Tibial artery (tissue), 4 donors: ENCODE measurements around the gene SEPSECS.
"Not testable (repeated sequence)": the region's sequence is repeated elsewhere in the genome, so short reads cannot be mapped to it uniquely, and the experiment has no call there.

ENCODE experiments used
- DNase-seq, 2 donors: peaks; one replicate each; pipeline ENCODE4 v3.0.0-alpha.2; 2019
- H3K27ac ChIP-seq, 2 donors: fragments of 200-600 bp; sonication (generic) in 1 of 2; 1 replicate in 1 of 2; 2 replicates in 1 of 2; pipeline ENCODE4 v1.5.1; 2018 to 2019; ENCODE audit warnings: mild to moderate bottlenecking in 1 of 2
- H3K27me3 ChIP-seq, 2 donors: fragments of 200-600 bp; sonication (generic) in 1 of 2; one replicate each; pipeline versions ENCODE4 v1.5.1 to v1.6.0; 2016 to 2019
- H3K36me3 ChIP-seq, 3 donors: fragments of 200-600 bp; sonication (generic) in 2 of 3; one replicate each; pipeline ENCODE4 v1.5.1; 2016 to 2019; ENCODE audit warnings: mild to moderate bottlenecking in 2 of 3
- H3K4me1 ChIP-seq, 4 donors: fragments of 200-600 bp; sonication (generic) in 2 of 4; 1 replicate in 3 of 4; 2 replicates in 1 of 4; pipeline ENCODE4 v1.5.1; 2016 to 2019
- H3K4me3 ChIP-seq, 2 donors: fragments of 200-600 bp; sonication (generic) in 1 of 2; 1 replicate in 1 of 2; 2 replicates in 1 of 2; pipeline ENCODE4 v1.5.1; 2018 to 2019; ENCODE audit warnings: mild to moderate bottlenecking in 2 of 2
- H3K9me3 ChIP-seq, 3 donors: fragments of 200-600 bp; sonication (generic) in 1 of 3; one replicate each; pipeline ENCODE4 v1.5.1; 2016 to 2019
- intact Hi-C: fragments of 100-400 bp; cut with DNase I; formaldehyde crosslinking; loops from one replicate; pipeline ENCODE4 v1.15.0; 2023; ENCODE audit warnings: low total_unique reads
- TF ChIP-seq, protein P1 (sequence below), 2 experiments: fragments of 200-600 bp in 1 of 2; fragments of 450-650 bp in 1 of 2; IDR thresholded peaks; one replicate each; pipeline ENCODE4 v1.5.1; 2017 to 2019; ENCODE audit warnings: antibody characterized with exemption in 2 of 2, mild to moderate bottlenecking in 1 of 2, moderate library complexity in 1 of 2

Gene SEPSECS

DNA sequence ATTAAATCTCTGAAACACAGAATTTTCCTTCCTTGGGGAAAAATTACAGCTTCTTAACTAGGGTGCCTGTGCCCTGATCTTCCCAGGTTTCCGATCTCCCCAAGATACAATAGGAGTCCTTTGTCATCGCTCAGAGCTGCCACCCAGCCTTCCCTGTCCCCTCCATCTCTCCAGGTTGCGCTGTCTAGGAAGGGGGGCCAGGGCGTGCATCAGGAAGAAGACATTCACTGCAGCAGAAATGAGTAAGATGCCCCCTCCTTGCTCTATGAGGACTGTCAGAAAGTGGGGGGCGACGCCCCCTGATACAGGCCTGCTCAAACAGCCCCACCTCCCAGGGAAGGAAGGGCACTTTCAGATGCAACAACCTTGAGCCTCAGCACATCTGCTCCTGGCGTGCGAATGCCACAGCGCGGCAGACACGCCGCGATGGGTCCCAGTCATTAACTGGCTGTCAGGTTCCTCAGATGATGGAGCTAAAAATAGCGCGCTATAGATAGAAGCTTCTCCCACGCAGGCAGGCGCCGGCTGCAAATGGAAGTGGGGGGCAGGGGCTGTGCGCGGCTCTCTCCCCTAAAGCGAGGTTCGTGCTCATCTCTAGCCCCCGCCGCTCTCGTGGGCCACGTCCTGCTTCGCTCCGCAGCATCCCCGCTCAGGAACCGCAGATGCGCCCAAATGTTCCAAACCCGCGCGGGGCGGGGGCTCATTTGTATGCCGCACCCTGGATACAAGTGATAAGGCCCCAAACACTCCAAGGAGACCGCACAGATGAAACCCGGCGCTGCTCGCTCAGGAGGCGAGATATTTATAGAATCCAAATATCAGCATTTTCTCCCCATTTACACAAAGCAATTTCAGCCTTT is 71.9 kb downstream of the SEPSECS start:
- peak in 1 of 2 donors; percentile 57 for DNase-seq
- no peak overlapping the region for H3K27ac ChIP-seq
- peaks cover 0 to 10% of the 10 kb centered on the region in 2 donors for H3K27me3 ChIP-seq
- H3K9me3 ChIP-seq = peaks cover 0 to 6% (median 0%) of the 10 kb centered on the region in 3 donors
- peak overlapping the region; percentile 39 to 49 for H3K4me3 ChIP-seq
- intact Hi-C loops = no loop called here
- H3K36me3 ChIP-seq = no peaks in the 10 kb centered on the region
- H3K4me1 ChIP-seq = peaks cover 0 to 11% (median 8%) of the 10 kb centered on the region in 4 donors
- TF ChIP-seq, protein P1, sequence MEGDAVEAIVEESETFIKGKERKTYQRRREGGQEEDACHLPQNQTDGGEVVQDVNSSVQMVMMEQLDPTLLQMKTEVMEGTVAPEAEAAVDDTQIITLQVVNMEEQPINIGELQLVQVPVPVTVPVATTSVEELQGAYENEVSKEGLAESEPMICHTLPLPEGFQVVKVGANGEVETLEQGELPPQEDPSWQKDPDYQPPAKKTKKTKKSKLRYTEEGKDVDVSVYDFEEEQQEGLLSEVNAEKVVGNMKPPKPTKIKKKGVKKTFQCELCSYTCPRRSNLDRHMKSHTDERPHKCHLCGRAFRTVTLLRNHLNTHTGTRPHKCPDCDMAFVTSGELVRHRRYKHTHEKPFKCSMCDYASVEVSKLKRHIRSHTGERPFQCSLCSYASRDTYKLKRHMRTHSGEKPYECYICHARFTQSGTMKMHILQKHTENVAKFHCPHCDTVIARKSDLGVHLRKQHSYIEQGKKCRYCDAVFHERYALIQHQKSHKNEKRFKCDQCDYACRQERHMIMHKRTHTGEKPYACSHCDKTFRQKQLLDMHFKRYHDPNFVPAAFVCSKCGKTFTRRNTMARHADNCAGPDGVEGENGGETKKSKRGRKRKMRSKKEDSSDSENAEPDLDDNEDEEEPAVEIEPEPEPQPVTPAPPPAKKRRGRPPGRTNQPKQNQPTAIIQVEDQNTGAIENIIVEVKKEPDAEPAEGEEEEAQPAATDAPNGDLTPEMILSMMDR (IDR thresholded peaks at IDR 0.05) = no peak

DNA sequence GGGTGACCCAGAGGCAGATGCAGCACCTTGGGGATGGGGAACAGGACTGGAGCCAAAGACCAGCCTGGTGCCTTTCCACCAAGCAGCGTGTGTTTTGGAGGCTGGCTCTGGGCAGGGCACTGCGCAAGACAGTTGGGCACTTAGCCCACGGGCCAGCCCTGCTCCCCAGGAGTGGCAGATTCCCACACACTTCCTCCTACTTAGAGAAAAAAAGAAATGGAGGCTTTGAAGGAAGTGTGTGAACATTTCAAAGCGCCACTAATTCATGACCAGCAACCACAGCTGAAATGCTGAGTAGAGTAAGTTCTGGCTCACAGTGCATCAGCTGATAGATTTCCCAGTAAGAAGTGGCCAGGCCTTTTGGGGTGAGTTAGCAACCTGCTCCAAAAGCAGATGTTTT is 74.6 kb downstream of the SEPSECS start:
- intact Hi-C loops = no loop called here
- Histone ChIP-seq H3K4me3 (no peak overlapping the region), H3K36me3 (no peaks in the 10 kb centered on the region), H3K27ac (no peak overlapping the region), H3K9me3 (no peaks in the 10 kb centered on the region), H3K27me3 (peaks cover 0 to 10% of the 10 kb centered on the region in 2 donors), H3K4me1 (peaks cover 0 to 11% (median 8%) of the 10 kb centered on the region in 4 donors)
- DNase-seq = peak; percentile 33 to 66
- TF ChIP-seq, protein P1 (IDR thresholded peaks at IDR 0.05) = no peak

DNA sequence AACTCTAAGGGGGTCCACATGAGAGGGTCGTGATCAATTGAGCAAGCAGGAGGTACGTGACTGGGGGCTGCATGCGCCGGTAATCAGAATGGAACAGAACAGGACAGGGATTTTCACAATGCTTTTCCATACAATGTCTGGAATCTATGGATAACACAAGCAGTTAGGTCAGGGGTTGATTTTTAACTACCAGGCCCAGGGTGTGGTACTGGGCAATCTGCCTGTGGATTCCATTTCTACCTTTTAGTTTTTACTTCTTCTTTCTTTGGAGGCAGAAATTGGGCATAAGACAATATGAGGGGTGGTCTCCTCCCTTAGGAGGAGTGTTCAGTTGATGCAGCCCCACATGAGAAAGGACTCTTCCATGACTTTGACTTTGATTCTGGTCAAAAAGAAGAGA is 76.8 kb downstream of the SEPSECS start:
- H3K27ac ChIP-seq, DNase-seq, H3K27me3 ChIP-seq, H3K4me1 ChIP-seq, H3K4me3 ChIP-seq, H3K9me3 ChIP-seq, H3K36me3 ChIP-seq, intact Hi-C loops: not testable (repeated sequence)

DNA sequence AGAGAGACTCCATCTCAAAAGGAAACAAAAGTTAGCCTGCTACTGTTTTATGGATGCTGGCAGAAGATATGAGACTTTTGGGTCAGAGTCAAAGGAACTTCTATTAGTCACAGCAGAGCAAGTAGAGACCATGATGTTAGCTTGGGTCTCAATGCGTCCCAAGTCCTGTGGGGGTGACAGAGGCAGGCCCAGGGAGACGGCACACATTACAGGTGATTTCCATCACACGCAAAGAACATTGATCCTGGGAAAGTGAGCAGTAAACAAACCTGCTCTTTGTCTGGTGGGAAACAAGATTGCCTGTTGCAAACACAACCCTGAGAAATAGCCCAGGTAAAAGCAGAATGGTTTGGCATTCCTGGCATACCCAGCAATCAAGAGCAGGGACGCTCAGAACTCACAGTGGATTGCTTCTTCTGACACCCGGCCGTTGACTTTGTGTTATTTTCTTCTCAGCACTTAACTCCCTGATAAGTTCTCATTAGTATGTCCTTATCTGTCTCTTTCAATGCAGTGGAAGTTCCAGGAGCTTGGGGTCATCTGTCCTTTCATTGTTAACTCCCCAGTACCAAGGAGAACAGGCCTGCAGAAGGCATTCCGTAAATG is 78.3 kb downstream of the SEPSECS start:
- no peak overlapping the region for H3K4me3 ChIP-seq
- TF ChIP-seq, protein P1 (IDR thresholded peaks at IDR 0.05) = no peak
- no peaks in the 10 kb centered on the region for H3K9me3 ChIP-seq
- no peak overlapping the region for H3K27ac ChIP-seq
- no peaks in the 10 kb centered on the region for H3K4me1 ChIP-seq
- H3K36me3 ChIP-seq = no peaks in the 10 kb centered on the region
- no peak for DNase-seq
- H3K27me3 ChIP-seq = no peaks in the 10 kb centered on the region
- intact Hi-C loops = no loop called here

DNA sequence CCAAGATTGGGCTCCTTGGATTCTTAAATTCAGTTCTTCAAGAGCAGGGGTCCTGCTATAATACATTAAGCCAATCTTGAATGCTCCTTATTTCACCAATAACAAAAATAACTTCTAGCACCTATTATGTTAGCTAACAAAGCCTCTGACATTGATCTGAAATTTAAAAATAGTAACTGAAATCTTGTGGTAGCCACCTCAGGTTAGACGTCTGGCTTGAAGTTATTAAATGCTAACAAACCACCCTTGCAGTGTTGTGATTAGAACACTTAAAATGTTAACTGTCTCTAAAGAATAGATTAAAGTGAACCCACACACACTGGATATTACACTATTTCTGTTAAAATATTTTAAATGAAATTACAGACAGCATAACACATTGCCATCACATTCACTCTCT is 79.7 kb downstream of the SEPSECS start:
- DNase-seq = no peak
- no peak overlapping the region for H3K27ac ChIP-seq
- TF ChIP-seq, protein P1 (IDR thresholded peaks at IDR 0.05) = no peak
- no peaks in the 10 kb centered on the region for H3K9me3 ChIP-seq
- no peaks in the 10 kb centered on the region for H3K4me1 ChIP-seq
- H3K27me3 ChIP-seq = no peaks in the 10 kb centered on the region
- intact Hi-C loops = no loop called here
- no peaks in the 10 kb centered on the region for H3K36me3 ChIP-seq
- no peak overlapping the region for H3K4me3 ChIP-seq

DNA sequence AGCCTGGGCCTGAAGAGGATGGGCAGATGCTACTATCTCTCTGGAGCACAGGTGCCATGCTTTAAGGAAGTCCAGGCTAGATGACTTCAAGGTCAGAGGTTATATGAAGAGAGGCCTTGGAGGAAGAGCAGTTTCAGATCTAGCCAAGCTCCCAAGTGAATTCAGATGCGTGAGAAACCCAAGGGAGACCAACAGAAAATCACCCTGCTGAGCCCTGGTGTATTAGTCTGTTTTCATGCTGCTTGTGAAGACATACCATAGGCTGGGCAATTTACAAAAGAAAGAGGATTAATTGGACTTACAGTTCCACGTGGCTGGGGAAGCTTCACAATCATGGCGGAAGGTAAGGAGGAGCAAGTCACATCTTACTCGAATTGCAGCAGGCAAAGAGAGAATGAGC is 81.7 kb downstream of the SEPSECS start:
- H3K9me3 ChIP-seq = no peaks in the 10 kb centered on the region
- no peaks in the 10 kb centered on the region for H3K4me1 ChIP-seq
- H3K4me3 ChIP-seq = no peak overlapping the region
- DNase-seq = no peak
- H3K36me3 ChIP-seq = no peaks in the 10 kb centered on the region
- H3K27ac ChIP-seq = no peak overlapping the region
- intact Hi-C loops = no loop called here
- no peaks in the 10 kb centered on the region for H3K27me3 ChIP-seq
- TF ChIP-seq, protein P1 (IDR thresholded peaks at IDR 0.05) = no peak
